Bronchial epithelial cell (primary cell): ENCODE measurements around the gene KRTAP5-1. TPM values are rescaled to one million over a fixed set of nuclear protein-coding genes. Genes with fewer than 3 reads are reported as not detected.

Source experiments
- DNase-seq: peaks from one replicate; pipeline ENCODE4 v3.0.0-alpha.2; 2010; ENCODE audit warnings: low read depth
- FAIRE-seq: peaks from 2 replicates; lab custom pipeline; 2011; peaks lifted over from hg19 to GRCh38; lab: Jason Lieb, UNC
- H3K27me3 ChIP-seq: 2 replicates; pipeline ENCODE4 v1.5.1; 2011; ENCODE audit warnings: low read length; ENCODE audit not compliant: control insufficient read depth, insufficient read depth
- H3K36me3 ChIP-seq: 2 replicates; pipeline ENCODE4 v1.5.1; 2011; ENCODE audit warnings: low read length; ENCODE audit not compliant: control insufficient read depth, insufficient read depth
- H3K4me3 ChIP-seq: 2 replicates; pipeline ENCODE4 v1.5.1; 2011; ENCODE audit warnings: mild to moderate bottlenecking, low read depth, low read length, control low read depth
- total RNA-seq: library from RNA; depleted of rRNA; stranded (reverse); fragments of >200 nt; gene quantifications from 2 replicates; pipeline ENCODE4 v1.2.1, GENCODE V29; 2014
- TF ChIP-seq, protein P1 (sequence below): IDR thresholded peaks from 2 replicates; pipeline ENCODE4 v1.5.1; 2011; ENCODE audit warnings: mild to moderate bottlenecking, moderate library complexity, low read length, control low read depth, inconsistent platforms; ENCODE audit not compliant: insufficient read depth, severe bottlenecking

Gene KRTAP5-1
- total RNA-seq, 1 donor from 2014 or later, result not detected

DNA sequence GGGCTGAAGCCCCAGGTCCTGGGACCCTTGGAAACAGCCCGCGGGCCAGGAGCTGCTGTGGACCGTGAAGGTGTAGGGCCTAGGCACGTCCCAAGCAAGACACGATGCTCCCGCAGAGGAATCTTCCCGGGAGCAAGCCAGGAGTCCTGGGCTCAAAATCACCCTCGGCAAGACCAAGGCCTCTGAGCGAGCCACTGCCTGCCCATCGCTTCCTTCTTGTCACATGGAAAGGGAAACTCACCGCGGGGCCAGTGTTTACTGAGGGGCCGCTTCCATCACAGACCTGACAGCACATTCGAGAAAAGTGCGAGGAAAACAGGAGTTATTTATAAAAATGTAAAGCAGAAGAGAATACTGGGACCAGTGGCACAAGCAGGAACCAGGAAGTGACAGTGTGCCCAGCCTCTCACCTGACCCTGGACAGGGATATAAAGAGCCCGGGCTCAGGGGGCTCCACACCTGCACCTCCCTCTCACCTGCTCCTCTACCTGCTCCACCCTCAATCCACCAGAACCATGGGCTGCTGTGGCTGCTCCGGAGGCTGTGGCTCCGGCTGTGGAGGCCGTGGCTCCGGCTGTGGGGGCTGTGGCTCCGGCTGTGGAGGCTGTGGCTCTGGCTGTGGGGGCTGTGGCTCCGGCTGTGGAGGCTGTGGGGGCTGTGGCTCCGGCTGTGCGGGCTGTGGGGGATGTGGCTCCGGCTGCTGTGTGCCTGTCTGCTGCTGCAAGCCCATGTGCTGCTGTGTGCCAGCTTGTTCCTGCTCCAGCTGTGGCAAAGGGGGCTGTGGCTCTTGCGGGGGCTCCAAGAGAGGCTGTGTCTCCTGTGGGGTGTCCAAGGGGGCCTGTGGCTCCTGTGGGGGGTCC lies 44.5 kb upstream of the KRTAP5-1 start, which contains the start of gene KRTAP5-5:
Gene KRTAP5-5, plus strand, starts transcription at position 450 of the 860 bp plus-strand sequence. Its CDS starts 66 bp downstream, at position 516.
- Histone ChIP-seq H3K4me3 (no peak within 1 kb of the TSS), H3K27me3 (peaks cover 14% of the 10 kb centered on the region), H3K36me3 (no peaks in the 10 kb centered on the region)
- TF ChIP-seq, protein P1, sequence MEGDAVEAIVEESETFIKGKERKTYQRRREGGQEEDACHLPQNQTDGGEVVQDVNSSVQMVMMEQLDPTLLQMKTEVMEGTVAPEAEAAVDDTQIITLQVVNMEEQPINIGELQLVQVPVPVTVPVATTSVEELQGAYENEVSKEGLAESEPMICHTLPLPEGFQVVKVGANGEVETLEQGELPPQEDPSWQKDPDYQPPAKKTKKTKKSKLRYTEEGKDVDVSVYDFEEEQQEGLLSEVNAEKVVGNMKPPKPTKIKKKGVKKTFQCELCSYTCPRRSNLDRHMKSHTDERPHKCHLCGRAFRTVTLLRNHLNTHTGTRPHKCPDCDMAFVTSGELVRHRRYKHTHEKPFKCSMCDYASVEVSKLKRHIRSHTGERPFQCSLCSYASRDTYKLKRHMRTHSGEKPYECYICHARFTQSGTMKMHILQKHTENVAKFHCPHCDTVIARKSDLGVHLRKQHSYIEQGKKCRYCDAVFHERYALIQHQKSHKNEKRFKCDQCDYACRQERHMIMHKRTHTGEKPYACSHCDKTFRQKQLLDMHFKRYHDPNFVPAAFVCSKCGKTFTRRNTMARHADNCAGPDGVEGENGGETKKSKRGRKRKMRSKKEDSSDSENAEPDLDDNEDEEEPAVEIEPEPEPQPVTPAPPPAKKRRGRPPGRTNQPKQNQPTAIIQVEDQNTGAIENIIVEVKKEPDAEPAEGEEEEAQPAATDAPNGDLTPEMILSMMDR, result no peak
- no peak for FAIRE-seq
- no peak for DNase-seq

DNA sequence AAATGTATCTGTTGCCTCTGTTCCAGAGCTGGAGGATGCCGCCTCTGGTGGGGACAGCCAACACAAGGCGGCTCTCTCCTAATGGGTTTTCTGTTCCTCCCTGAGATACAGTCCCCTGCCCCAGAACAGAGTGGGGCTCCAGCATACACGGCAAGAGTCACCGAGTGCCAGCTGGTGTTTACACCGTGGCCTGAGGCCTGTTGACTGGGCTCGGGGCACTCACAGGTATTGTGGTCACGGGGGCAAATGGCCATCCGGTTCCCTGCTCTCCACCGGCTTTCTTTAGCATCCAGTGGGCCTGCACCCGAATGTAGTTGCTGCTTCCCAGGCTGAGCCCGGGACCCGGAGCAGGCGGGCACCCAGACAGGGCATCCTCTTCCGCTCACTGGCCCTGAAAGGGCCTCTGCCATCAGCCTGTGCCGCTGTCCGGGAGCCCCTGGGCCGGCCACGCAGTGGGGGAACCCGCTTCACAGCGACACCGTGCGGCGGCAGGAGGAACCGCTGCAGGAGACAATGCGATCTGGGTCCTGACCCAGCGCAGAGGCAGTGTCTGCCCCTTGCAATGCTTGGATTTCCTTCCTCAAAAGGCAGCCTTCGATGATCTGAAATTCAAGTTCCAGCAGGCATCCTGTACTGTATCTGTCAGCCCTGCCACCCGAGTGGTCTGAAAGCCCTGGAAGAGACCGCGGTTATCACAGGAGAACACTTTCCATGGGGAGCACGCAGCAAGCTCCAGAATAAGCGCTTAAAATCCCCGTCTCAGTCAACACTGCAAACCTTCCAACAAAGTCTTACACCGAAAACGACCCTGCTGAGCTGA lies 43.6 kb upstream of the KRTAP5-1 start:
- TF ChIP-seq, protein P1, result peak; percentile 92
- H3K27me3 ChIP-seq, result peaks cover 14% of the 10 kb centered on the region
- FAIRE-seq (peak; percentile 83), DNase-seq (no peak)
- no peaks in the 10 kb centered on the region for H3K36me3 ChIP-seq
- no peak overlapping the region for H3K4me3 ChIP-seq

DNA sequence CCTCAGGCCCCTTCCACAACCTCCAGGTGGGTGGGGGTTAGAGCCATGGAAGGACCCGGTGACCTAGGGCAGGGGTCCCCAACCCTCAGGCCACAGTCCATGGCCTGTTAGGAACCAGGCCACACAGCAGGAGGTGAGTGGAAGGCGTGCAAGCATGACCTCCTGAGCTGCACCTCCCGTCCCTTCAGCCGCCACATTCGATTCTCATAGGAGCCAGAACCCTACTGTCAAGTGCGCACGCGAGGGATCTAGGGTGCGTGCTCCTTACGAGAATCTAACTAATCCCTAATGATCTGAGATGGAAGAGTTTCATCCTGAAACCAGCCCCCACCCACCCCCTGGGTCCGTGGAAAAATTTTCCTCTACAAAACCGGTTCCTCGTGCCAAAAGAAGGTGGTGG lies 40.5 kb upstream of the KRTAP5-1 start:
- no peaks in the 10 kb centered on the region for H3K36me3 ChIP-seq
- no peak for DNase-seq
- TF ChIP-seq, protein P1, result no peak
- no peak overlapping the region for H3K4me3 ChIP-seq
- FAIRE-seq, result no peak
- peaks cover 12% of the 10 kb centered on the region for H3K27me3 ChIP-seq

DNA sequence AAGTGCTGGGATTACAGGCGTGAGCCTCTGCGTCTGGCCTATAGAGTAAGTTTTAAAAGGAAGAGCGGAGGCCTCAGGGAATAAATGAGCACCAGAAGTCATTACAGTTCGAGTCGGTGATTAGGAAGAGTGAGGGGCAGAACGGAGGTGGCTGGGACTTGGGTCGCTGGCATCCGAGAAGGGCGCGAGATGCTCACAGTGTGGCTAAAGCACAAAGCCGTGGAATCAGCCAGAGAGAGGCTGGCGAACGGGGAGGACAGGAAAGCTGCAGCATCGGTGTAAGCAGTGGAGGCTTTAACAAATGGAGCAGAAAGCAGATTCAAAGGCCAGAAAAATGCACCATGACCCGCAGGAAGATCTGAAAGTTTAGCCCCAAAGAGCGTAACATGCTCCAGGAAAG lies 39.5 kb upstream of the KRTAP5-1 start:
- no peaks in the 10 kb centered on the region for H3K36me3 ChIP-seq
- FAIRE-seq (peak; percentile 66), DNase-seq (no peak)
- H3K27me3 ChIP-seq, result peaks cover 9% of the 10 kb centered on the region
- H3K4me3 ChIP-seq, result no peak overlapping the region
- TF ChIP-seq, protein P1, result no peak

DNA sequence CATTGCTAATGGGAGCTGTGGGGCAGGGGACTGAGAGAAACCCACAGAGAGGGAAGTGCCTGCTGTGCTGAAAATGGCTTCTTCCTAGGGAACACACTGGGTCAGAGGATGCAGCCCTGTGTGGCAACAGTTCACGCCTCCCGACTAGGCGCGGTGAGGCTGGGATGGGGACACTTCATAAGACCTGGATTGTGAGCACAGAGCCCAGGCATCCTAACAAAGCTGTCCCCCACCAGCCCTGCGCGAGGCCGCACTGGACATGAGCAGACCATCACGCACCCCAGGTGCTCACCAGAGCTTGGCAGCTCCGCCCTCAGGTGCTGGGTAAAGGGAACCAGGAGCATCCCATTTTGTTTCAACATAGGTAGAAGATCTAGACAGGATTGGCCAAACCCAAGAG lies 38.6 kb upstream of the KRTAP5-1 start:
- no peak for DNase-seq
- no peak for FAIRE-seq
- Histone ChIP-seq H3K27me3 (peaks cover 6% of the 10 kb centered on the region), H3K4me3 (no peak overlapping the region), H3K36me3 (no peaks in the 10 kb centered on the region)
- TF ChIP-seq, protein P1, result no peak
